BE2C (cell line): Measurements from ENCODE around the gene NLGN1.

Source experiments
- DNase-seq: peaks from one replicate; pipeline ENCODE4 v3.0.0-alpha.2; 2020
- H3K27me3 ChIP-seq: fragments of 250-450 bp; sonication (Bioruptor Pico); 2 replicates; pipeline ENCODE4 v1.5.1; 2020; ENCODE audit warnings: mild to moderate bottlenecking
- H3K36me3 ChIP-seq: fragments of 250-450 bp; sonication (Bioruptor Pico); 2 replicates; pipeline ENCODE4 v1.5.1; 2020; ENCODE audit warnings: mild to moderate bottlenecking
- H3K4me1 ChIP-seq: fragments of 250-450 bp; sonication (Bioruptor Pico); 2 replicates; pipeline ENCODE4 v1.5.1; 2020
- H3K4me3 ChIP-seq: 2 replicates; pipeline ENCODE4 v1.5.1; 2011; ENCODE audit warnings: low read depth, low read length
- H3K9me3 ChIP-seq: fragments of 250-450 bp; sonication (Bioruptor Pico); 2 replicates; pipeline ENCODE4 v1.5.1; 2020
- TF ChIP-seq, protein P1 (sequence below): IDR thresholded peaks from 2 replicates; pipeline ENCODE4 v1.5.1; 2012; ENCODE audit warnings: mild to moderate bottlenecking, low read depth, low read length

The NLGN1 gene

DNA sequence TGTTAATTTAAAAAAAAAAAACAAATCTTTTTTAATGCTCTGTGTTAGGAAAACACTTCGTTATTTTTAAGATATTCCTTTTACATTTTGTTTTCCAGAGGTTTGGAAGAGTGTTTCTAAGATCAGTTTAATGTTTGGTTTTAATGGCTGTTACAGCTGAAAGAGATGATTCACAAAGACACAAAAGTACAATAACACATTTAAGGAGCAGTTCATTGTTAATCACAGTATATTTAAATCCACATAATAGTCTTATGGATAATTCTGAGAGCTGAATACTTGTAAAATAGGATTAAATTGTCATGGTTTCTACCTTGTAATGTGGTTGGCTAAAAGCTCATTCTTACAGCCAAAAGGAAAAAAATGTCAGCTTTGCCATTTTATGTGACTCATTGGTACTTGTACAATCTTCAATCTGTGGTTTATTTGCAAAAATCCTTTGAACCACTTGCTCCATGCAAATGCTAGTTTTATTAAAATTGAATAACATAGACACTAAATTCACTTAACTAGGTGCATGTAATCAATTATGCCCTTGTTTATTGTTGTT lies 426.4 kb downstream of the NLGN1 start:
- Histone ChIP-seq H3K9me3 (no peaks in the 10 kb centered on the region), H3K36me3 (no peaks in the 10 kb centered on the region), H3K27me3 (no peaks in the 10 kb centered on the region), H3K4me3 (no peak overlapping the region), H3K4me1 (no peaks in the 10 kb centered on the region)
- DNase-seq = no peak
- TF ChIP-seq, protein P1, sequence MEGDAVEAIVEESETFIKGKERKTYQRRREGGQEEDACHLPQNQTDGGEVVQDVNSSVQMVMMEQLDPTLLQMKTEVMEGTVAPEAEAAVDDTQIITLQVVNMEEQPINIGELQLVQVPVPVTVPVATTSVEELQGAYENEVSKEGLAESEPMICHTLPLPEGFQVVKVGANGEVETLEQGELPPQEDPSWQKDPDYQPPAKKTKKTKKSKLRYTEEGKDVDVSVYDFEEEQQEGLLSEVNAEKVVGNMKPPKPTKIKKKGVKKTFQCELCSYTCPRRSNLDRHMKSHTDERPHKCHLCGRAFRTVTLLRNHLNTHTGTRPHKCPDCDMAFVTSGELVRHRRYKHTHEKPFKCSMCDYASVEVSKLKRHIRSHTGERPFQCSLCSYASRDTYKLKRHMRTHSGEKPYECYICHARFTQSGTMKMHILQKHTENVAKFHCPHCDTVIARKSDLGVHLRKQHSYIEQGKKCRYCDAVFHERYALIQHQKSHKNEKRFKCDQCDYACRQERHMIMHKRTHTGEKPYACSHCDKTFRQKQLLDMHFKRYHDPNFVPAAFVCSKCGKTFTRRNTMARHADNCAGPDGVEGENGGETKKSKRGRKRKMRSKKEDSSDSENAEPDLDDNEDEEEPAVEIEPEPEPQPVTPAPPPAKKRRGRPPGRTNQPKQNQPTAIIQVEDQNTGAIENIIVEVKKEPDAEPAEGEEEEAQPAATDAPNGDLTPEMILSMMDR = no peak

DNA sequence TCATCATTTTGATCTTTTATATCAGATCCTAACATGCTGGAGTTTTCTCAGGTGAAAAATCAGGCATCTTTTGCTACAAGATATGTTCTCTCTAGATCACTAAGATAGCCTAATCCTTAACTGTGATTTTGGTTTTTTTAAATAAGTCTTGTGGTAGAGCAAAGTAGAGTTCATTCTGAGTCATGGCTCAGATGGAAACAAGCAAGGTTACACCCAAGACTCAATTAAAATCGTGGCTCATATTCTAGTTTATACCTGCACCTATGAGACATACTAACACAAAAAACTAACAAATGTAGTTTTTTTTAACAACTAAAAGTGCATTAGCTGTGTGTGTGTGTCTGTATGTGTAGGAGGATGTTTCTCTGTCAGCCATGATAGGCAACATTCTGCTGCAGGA lies 428.2 kb downstream of the NLGN1 start:
- no peaks in the 10 kb centered on the region for H3K27me3 ChIP-seq
- DNase-seq = no peak
- TF ChIP-seq, protein P1 = no peak

DNA sequence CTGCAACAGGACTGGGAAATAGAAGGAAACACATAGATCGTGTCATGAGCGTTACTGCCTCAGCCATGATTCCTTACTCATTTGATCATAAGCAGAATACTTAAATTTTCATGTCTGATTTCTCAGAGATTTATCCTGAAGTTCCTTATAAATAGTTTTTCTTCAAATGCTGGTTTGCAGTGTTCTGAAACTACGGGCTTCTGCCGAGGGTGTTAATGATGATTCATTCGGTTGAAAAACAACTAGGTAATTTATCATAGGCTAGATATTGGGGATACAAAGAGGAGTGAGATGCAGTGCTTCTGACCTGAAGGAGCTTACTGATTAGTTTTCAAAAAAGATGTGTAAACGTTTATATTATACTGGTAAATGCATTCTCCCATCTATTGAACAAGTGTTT lies 428.9 kb downstream of the NLGN1 start:
- Histone ChIP-seq H3K9me3 (no peaks in the 10 kb centered on the region), H3K27me3 (no peaks in the 10 kb centered on the region), H3K4me1 (no peaks in the 10 kb centered on the region), H3K36me3 (no peaks in the 10 kb centered on the region), H3K4me3 (no peak overlapping the region)
- DNase-seq = no peak
- TF ChIP-seq, protein P1 = no peak

More for the DNA sequence above, 428.2 kb downstream of the NLGN1 start:
- no peaks in the 10 kb centered on the region for H3K4me1 ChIP-seq
- no peaks in the 10 kb centered on the region for H3K9me3 ChIP-seq
- no peaks in the 10 kb centered on the region for H3K36me3 ChIP-seq
- H3K4me3 ChIP-seq = no peak overlapping the region

DNA sequence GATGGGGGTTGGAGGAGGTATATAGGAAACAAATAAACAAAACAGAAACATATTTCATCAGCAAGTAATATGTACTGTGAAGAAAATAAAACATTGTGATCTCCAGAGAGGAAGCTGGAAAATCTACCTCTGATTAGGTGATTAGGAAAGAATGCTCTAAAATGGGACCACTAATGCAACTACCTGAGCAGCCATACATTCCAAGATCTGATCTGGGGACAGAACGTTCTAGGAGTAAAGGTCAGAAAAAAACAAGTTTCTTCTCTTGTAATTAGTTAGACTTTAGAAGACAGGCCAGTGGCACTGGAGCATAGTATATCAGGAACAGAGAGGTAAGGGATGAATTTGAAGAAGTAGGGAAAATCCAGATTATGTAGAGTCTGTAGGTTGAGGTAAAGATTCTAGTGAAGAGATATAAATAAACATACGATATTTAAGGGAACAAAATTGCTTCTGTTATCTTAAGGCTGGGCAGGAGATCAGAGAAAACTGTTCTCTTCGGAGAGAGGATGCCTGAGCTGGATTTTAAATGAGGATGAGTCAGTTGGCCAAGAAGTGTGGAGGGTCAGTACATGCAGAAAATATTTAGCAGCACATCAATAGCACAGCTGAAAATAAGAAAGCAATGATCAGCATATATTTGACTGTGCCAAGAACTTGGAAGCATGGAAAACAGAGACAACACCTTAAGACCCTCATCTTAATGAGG lies 429.5 kb downstream of the NLGN1 start:
- TF ChIP-seq, protein P1 = no peak
- DNase-seq = no peak
- Histone ChIP-seq H3K9me3 (no peaks in the 10 kb centered on the region), H3K27me3 (no peaks in the 10 kb centered on the region), H3K4me1 (no peaks in the 10 kb centered on the region), H3K4me3 (no peak overlapping the region), H3K36me3 (no peaks in the 10 kb centered on the region)

DNA sequence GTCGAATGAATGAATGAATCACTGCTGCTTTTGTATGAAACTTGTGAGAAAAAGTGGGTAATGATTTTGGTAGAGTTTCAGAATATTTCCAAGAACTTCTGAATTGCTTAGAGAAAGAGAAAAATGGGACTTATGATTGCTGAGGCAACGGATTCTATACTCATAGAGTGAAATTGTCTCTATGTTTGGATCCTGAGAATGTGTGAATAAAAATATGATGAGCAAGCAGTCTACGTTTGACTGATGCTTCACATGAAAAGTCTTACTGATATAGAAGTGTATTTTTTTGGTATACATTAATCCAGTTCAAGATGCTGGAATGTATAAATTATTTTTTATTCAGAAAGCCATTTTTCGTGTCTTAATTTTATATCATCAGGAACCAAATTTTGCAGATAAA lies 441.1 kb downstream of the NLGN1 start:
- DNase-seq = no peak

DNA sequence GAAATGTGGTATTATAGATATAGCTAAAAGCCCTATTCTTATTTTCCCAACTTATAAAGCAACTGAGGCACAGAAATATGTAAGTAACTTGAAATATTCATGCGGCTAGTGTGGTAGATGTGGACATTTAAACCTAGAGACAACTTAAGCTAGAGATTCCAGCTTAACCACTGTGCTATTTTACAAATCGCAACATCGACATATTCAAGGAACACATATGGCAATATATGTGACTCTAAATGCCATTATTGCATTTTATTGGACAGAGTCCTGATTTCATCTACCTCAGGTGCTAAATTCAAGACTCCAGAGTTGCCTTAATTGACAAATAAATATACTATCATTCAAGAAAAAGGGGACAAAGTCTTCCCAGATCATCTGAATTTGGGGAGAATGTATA lies 442.3 kb downstream of the NLGN1 start:
- Histone ChIP-seq H3K9me3 (no peaks in the 10 kb centered on the region), H3K36me3 (no peaks in the 10 kb centered on the region), H3K4me1 (no peaks in the 10 kb centered on the region), H3K27me3 (no peaks in the 10 kb centered on the region), H3K4me3 (no peak overlapping the region)
- TF ChIP-seq, protein P1 = no peak
- DNase-seq = no peak

More for the DNA sequence above, 441.1 kb downstream of the NLGN1 start:
- H3K4me1 ChIP-seq = no peaks in the 10 kb centered on the region
- H3K4me3 ChIP-seq = no peak overlapping the region
- H3K9me3 ChIP-seq = no peaks in the 10 kb centered on the region
- TF ChIP-seq, protein P1 = no peak
- H3K36me3 ChIP-seq = no peaks in the 10 kb centered on the region
- no peaks in the 10 kb centered on the region for H3K27me3 ChIP-seq
